8988T (cell line): ENCODE results near the gene LINGO1.

Source experiments
- DNase-seq: peaks from one replicate; pipeline ENCODE4 v3.0.0; 2011

LINGO1 gene

DNA sequence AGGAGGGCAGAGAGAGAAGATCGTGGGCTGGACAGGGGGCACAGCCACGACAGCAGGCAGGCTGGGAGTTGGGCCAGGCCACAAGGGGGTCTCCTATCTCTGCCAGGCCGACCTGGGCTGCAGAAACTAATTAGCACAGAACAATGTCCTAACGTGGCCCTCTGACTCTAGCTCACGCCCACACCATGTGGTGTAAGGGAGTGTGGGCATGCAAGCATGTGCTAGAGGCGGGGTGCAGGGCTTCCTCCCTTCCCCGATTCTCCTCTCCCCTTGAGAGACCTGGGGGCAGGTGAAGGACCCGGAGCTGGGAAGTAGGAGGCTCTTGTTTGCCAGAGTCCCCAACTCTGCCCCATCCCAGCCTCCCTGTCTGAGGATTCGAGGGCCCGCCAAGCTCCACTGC, 65.5 kb downstream of the LINGO1 start:
- no peak for DNase-seq

DNA sequence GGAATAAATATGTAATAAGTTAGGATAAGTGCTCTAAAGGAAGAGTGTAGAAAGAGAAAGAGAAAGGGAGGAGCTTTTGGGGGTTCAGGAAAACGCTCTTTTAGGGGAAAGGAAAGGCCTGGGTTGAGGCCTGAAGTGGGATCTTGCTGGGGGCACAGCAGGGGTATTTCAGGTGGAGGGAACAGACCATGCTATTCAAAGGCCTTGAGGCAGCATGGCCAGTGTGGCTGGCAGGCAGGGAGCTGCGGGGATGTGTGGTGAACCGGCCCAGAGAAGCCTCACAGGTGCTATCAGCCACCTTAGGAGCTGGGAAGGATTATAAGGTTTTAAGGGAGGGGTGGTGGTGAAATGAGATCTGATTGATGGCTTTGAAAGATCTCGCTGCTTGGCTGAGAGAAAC, 66.6 kb downstream of the LINGO1 start:
- DNase-seq = no peak

DNA sequence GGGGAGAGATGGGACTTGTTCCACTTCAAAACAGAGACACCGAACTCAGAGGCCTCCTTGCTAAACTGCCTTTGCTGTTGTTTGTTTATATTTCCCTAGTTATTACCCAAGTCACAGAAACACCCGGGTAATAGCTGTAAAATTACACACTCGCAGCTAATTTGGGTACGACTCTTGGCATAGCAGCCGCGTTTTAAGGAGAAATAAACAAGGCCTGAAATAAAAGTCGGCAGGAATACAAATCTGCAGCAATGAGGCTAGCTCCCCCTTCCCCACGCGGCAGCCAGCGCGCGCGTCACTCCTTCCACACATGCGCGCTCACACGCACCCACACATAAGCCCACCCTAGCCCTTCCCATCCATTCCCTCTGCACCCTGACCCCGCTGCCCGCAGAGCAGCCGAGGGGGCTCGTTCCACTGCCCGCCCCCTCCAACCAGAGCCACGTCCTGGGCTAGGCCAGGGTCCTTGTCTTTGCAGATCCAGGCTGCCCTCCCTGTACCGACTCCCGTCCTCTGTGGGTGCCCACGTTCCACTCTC, 67.3 kb downstream of the LINGO1 start:
- no peak for DNase-seq

DNA sequence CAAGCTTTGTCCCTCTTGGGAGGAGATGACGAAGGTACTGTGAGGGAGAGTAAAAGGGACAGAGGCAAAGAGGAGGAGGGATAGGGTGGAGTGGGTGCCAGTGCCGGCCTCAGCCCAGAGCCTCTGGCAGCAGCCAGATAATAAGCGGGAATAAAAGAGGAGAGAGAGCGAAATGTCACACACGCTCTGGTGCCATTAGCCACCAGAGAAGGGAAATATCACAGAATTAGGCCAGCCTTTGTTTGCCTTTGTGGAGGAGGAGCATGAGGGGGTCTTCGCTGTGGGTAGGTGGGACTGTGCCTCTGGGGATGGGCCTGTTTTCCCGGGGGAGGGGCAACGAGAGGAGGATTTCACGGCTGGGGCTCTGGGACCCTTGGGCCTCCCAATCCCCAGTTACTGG, 67.8 kb downstream of the LINGO1 start:
- no peak for DNase-seq

DNA sequence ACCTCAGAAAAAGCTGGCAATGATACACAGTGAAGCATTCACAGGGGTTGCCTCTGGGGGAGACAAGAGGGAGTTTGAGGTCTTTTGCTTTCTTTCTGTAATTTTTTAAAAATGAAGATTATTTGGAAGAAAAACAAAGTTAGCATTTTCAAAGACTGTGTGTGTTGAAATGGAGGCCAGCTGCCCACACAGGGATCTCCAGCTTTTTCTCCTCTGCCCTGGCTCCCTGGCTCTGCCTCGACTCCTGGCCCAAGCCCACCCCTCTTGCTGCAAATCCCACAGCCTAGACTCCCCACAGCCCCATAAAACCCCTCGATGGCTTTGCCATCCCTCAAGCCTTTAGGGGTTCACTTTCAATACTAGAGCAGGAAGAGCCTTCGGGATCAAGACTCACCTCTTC, 68.4 kb downstream of the LINGO1 start:
- no peak for DNase-seq

DNA sequence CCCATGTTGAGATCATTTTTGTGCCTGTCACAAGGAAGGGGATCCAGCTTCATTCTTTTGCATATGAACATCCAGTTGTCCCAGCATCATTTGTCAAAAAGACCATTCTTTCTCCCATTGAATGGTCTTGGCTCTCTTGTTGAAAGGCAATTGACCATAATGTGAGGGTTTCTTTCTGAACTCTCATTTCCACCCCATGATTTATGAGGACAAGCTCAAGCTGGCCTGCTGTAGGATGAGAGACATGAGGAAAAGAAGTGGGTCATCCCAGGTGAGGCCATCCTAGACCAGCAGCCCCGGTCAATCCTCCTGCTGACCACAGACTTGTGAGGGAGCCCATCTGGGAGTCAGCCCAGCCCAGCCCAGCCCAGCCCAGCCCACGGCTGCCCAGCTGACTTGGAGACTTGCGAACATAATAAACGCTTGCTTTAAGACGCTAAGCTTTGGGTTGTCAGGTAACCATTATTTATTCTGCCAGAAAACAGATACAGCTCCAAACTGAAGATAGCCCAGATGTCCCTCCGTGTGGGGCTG, 69.0 kb downstream of the LINGO1 start:
- no peak for DNase-seq
